Measurements from ENCODE around the gene NTHL1. TPM values are rescaled to one million over a fixed set of nuclear protein-coding genes. Genes with fewer than 3 reads are reported as not detected.

NTHL1 gene
- total RNA-seq, 1 donor from 2014 or later = 25.6 TPM

GRCh38 chr16:2023092-2024031, 24.3 kb downstream of the NTHL1 start:
- Mint-ChIP-seq H3K4me3 (ENCODE audit: unreplicated experiment) (peak overlapping the region; percentile 84), H3K27me3 (ENCODE audit: unreplicated experiment) (peaks cover 26% of the 10 kb centered on the region), H3K4me1 (ENCODE audit: unreplicated experiment) (peaks cover 8% of the 10 kb centered on the region), H3K9me3 (ENCODE audit: unreplicated experiment) (no peaks in the 10 kb centered on the region), H3K27ac (ENCODE audit: unreplicated experiment) (no peak overlapping the region), H3K36me3 (ENCODE audit: low read depth, unreplicated experiment) (no peaks in the 10 kb centered on the region)
- DNase-seq (ENCODE audit: low spot score) = peak; percentile 100
- TF ChIP-seq CTCF (IDR thresholded peaks at IDR 0.05; ENCODE audit: unreplicated experiment) = peak; percentile 98

GRCh38 chr16:2022723-2023091, 24.9 kb downstream of the NTHL1 start:
- TF ChIP-seq CTCF (IDR thresholded peaks at IDR 0.05; ENCODE audit: unreplicated experiment) = no peak
- DNase-seq (ENCODE audit: low spot score) = peak; percentile 52
- H3K36me3 Mint-ChIP-seq (ENCODE audit: low read depth, unreplicated experiment) = no peaks in the 10 kb centered on the region
- no peaks in the 10 kb centered on the region for H3K9me3 Mint-ChIP-seq (ENCODE audit: unreplicated experiment)
- H3K4me3 Mint-ChIP-seq (ENCODE audit: unreplicated experiment) = peak overlapping the region; percentile 79
- H3K27me3 Mint-ChIP-seq (ENCODE audit: unreplicated experiment) = peaks cover 25% of the 10 kb centered on the region
- H3K4me1 Mint-ChIP-seq (ENCODE audit: unreplicated experiment) = peaks cover 8% of the 10 kb centered on the region
- H3K27ac Mint-ChIP-seq (ENCODE audit: unreplicated experiment) = peak overlapping the region; percentile 61

GRCh38 chr16:2019921-2020831, 27.5 kb downstream of the NTHL1 start:
- Mint-ChIP-seq H3K36me3 (ENCODE audit: low read depth, unreplicated experiment) (no peaks in the 10 kb centered on the region), H3K4me1 (ENCODE audit: unreplicated experiment) (peaks cover 4% of the 10 kb centered on the region), H3K9me3 (ENCODE audit: unreplicated experiment) (no peaks in the 10 kb centered on the region), H3K27ac (ENCODE audit: unreplicated experiment) (no peak overlapping the region), H3K27me3 (ENCODE audit: unreplicated experiment) (peaks cover 16% of the 10 kb centered on the region), H3K4me3 (ENCODE audit: unreplicated experiment) (no peak overlapping the region)
- no peak for TF ChIP-seq CTCF (IDR thresholded peaks at IDR 0.05; ENCODE audit: unreplicated experiment)
- no peak for DNase-seq (ENCODE audit: low spot score)

GRCh38 chr16:2019518-2019920, 28.1 kb downstream of the NTHL1 start, which contains the start of gene NPW:
Gene NPW (plus strand): TSS chr16:2019785.
- Mint-ChIP-seq H3K36me3 (ENCODE audit: low read depth, unreplicated experiment) (no peaks in the 10 kb centered on the region), H3K4me3 (ENCODE audit: unreplicated experiment) (peak within 1 kb of the TSS; percentile 82), H3K4me1 (ENCODE audit: unreplicated experiment) (peaks cover 4% of the 10 kb centered on the region), H3K27me3 (ENCODE audit: unreplicated experiment) (peaks cover 19% of the 10 kb centered on the region), H3K9me3 (ENCODE audit: unreplicated experiment) (no peaks in the 10 kb centered on the region), H3K27ac (ENCODE audit: unreplicated experiment) (no peak within 1 kb of the TSS)
- TF ChIP-seq CTCF (IDR thresholded peaks at IDR 0.05; ENCODE audit: unreplicated experiment) = no peak
- DNase-seq (ENCODE audit: low spot score) = no peak
